HepG2 (cell line): ENCODE measurements around the gene UBE4A. TPM values are rescaled to one million over a fixed set of nuclear protein-coding genes. Genes with fewer than 3 reads are reported as not detected.

Source experiments
- ARNT2 ChIP-seq: sonication (generic); formaldehyde crosslinking; IDR thresholded peaks from 2 replicates; pipeline ENCODE4 v1.8.0; 2022; ENCODE audit warnings: mild to moderate bottlenecking, low read depth, missing genetic modification reagents, moderate library complexity
- ARNTL ChIP-seq: sonication (generic); formaldehyde crosslinking; IDR thresholded peaks from 2 replicates; pipeline ENCODE4 v1.4.0; 2020; ENCODE audit warnings: mild to moderate bottlenecking, missing genetic modification reagents
- BHLHE40 ChIP-seq: IDR thresholded peaks from 2 replicates; pipeline ENCODE4 v1.6.1; 2011; ENCODE audit warnings: low read length, improper control_type of control experiment
- GATAD1 ChIP-seq: IDR thresholded peaks from 2 replicates; pipeline ENCODE4 v1.6.1; 2016; ENCODE audit warnings: missing genetic modification reagents, missing compliant biosample characterization
- HNRNPH1 ChIP-seq: fragments of 200-400 bp; formaldehyde crosslinking; optimal IDR thresholded peaks from 2 replicates; pipeline ENCODE3; 2017; ENCODE audit warnings: mild to moderate bottlenecking, low read depth, low read length
- HOXA3 ChIP-seq: sonication (generic); formaldehyde crosslinking; IDR thresholded peaks from 2 replicates; pipeline ENCODE4 v1.5.0; 2020; ENCODE audit warnings: missing genetic modification reagents
- SMARCC2 ChIP-seq: fragments of 450-650 bp; IDR thresholded peaks from 2 replicates; pipeline ENCODE4 v1.6.1; 2017; ENCODE audit warnings: antibody characterized with exemption, mild to moderate bottlenecking
- SNAPC2 ChIP-seq: sonication (generic); formaldehyde crosslinking; IDR thresholded peaks from 2 replicates; pipeline ENCODE4 v1.8.1; 2022; ENCODE audit warnings: mild to moderate bottlenecking, missing genetic modification reagents
- SOX5 ChIP-seq: IDR thresholded peaks from 2 replicates; pipeline ENCODE4 v1.6.1; 2016; ENCODE audit warnings: borderline replicate concordance
- TP53 ChIP-seq: sonication (generic); formaldehyde crosslinking; conservative IDR thresholded peaks from 2 replicates; pipeline ENCODE4 v1.4.0; 2020; ENCODE audit warnings: missing genetic modification reagents
- YY1 ChIP-seq: IDR thresholded peaks from 2 replicates; pipeline ENCODE4 v1.6.1; 2011; ENCODE audit warnings: low read length, low read depth, moderate library complexity, mild to moderate bottlenecking; ENCODE audit not compliant: insufficient read depth, insufficient replicate concordance
- ZEB1 ChIP-seq: IDR thresholded peaks from 2 replicates; pipeline ENCODE4 v1.6.1; 2012; ENCODE audit warnings: mild to moderate bottlenecking, low read depth, inconsistent platforms; ENCODE audit not compliant: insufficient replicate concordance
- ZFP62 ChIP-seq: sonication (generic); formaldehyde crosslinking; IDR thresholded peaks from 2 replicates; pipeline ENCODE4 v1.4.0; 2020; ENCODE audit warnings: missing genetic modification reagents
- ZNF12 ChIP-seq: sonication (generic); formaldehyde crosslinking; IDR thresholded peaks from 2 replicates; pipeline ENCODE4 v1.5.0; 2020; ENCODE audit warnings: missing genetic modification reagents
- ZNF44 ChIP-seq: sonication (generic); formaldehyde crosslinking; IDR thresholded peaks from 2 replicates; pipeline ENCODE4 v1.5.1; 2020; ENCODE audit warnings: mild to moderate bottlenecking, missing genetic modification reagents
- ZNF614 ChIP-seq: IDR thresholded peaks from 2 replicates; pipeline ENCODE4 v1.6.1; 2018; ENCODE audit warnings: missing biosample characterization, missing genetic modification reagents, inconsistent platforms, borderline replicate concordance
- polyA plus RNA-seq, 8 experiments: library from polyadenylated mRNA; depleted of rRNA in 3 of 8; stranded (reverse) in 7 of 8; unstranded in 1 of 8; fragments of >200 nt; fragmentation: Illumina TruSeq in 4 of 8; extraction: Trizol in 4 of 8; gene quantifications; 2 replicates each; pipeline versions ENCODE4 v1.2.1 to v1.2.3, GENCODE V29; 2011 to 2016; ENCODE audit warnings: low read depth in 4 of 8, missing spikeins in 1 of 8, mixed read lengths in 1 of 8; ENCODE audit not compliant: insufficient read depth in 1 of 8
- total RNA-seq, 5 experiments: library from RNA; depleted of rRNA; stranded (reverse); fragments of >200 nt; fragmentation: Illumina TruSeq; extraction: Trizol; gene quantifications; 2 replicates each; pipeline ENCODE4 v1.2.3, GENCODE V29; 2016; ENCODE audit warnings: low read depth in 1 of 5
- TF ChIP-seq, protein P1 (sequence below): sonication (generic); formaldehyde crosslinking; IDR thresholded peaks from 2 replicates; pipeline ENCODE4 v1.5.0; 2020; ENCODE audit warnings: missing genetic modification reagents
- TF ChIP-seq, protein P2 (sequence below): sonication (generic); formaldehyde crosslinking; IDR thresholded peaks from 2 replicates; pipeline ENCODE4 v1.4.0; 2020; ENCODE audit warnings: missing genetic modification reagents; ENCODE audit errors: not compliant biosample characterization
- TF ChIP-seq, protein P3 (sequence below): IDR thresholded peaks from 2 replicates; pipeline ENCODE4 v1.4.0; 2020; ENCODE audit warnings: mild to moderate bottlenecking, missing genetic modification reagents
- TF ChIP-seq, protein P4 (sequence below): sonication (generic); formaldehyde crosslinking; IDR thresholded peaks from 2 replicates; pipeline ENCODE4 v1.8.0; 2022; ENCODE audit warnings: mild to moderate bottlenecking, missing genetic modification reagents; ENCODE audit not compliant: insufficient replicate concordance
- TF ChIP-seq, protein P5 (sequence below): sonication (generic); formaldehyde crosslinking; conservative IDR thresholded peaks from 2 replicates; pipeline ENCODE4 v1.4.0; 2020; ENCODE audit warnings: missing genetic modification reagents

UBE4A gene
- total and polyA plus RNA-seq, 2 of the 13 experiments (the other 11 are each of a cell fraction or from before 2014, with no cell fraction given): 15.1 to 32.7 TPM

DNA sequence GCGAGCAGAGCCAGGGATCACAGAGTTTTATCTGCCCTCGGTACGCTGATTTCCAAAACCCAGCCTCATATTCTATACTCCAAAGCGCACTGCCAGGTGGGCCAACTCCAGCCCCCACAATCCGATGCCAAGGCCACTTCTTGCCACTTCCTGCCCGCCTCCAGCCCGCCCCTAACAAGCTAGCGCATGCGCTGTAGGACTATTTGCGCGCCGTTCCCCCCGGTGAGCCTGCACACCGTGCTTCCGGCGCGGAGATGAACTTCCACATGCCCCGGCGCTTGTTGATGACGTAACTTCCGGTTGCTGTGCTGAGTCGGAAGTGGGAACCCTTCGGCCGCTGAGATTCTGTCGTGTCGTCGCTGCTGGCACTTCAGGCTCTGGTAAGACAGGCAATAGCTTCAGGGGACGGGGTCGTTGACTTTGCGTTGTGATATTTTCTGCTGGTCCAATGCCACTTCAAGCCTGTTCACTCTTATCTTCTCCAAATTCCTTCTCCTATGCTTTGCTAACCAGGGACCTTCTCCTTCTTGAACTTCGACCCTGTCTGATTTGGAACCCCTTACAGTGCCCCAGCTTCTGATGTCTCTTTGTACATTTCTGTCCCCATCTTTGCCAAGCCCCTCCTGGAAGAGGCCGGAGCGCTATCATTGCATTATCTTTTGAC, at the start of gene UBE4A (continued):
- TF ChIP-seq, protein P1, sequence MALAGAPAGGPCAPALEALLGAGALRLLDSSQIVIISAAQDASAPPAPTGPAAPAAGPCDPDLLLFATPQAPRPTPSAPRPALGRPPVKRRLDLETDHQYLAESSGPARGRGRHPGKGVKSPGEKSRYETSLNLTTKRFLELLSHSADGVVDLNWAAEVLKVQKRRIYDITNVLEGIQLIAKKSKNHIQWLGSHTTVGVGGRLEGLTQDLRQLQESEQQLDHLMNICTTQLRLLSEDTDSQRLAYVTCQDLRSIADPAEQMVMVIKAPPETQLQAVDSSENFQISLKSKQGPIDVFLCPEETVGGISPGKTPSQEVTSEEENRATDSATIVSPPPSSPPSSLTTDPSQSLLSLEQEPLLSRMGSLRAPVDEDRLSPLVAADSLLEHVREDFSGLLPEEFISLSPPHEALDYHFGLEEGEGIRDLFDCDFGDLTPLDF: no peak
- TF ChIP-seq ARNT2 (CRISPR knock-in tag) (peak; percentile 7; the same call in 1 of the 2 replicates), BHLHE40 (0 out of 2 replicates have a peak, but pooled peaks have one; percentile 18), SNAPC2 (CRISPR knock-in tag) (peak; percentile 83; the same call in 1 of the 2 replicates), SOX5 (CRISPR knock-in tag) (peak; percentile 36; the same call in 1 of the 2 replicates), ZEB1 (no peak), YY1 (peak; percentile 17), ZNF44 (CRISPR knock-in tag) (peak; percentile 79; the same call in 1 of the 2 replicates), HOXA3 (CRISPR knock-in tag) (peak; percentile 97), ZFP62 (CRISPR knock-in tag) (no peak), HNRNPH1 (no peak), ARNTL (no peak), ZNF614 (CRISPR knock-in tag) (peak; percentile 76; the same call in 1 of the 2 replicates), SMARCC2 (no peak), ZNF12 (CRISPR knock-in tag) (no peak; the same call in 1 of the 2 replicates), GATAD1 (CRISPR knock-in tag) (peak; percentile 99), TP53 (CRISPR knock-in tag) (no peak; the same call in 1 of the 2 replicates)
- TF ChIP-seq, protein P2, sequence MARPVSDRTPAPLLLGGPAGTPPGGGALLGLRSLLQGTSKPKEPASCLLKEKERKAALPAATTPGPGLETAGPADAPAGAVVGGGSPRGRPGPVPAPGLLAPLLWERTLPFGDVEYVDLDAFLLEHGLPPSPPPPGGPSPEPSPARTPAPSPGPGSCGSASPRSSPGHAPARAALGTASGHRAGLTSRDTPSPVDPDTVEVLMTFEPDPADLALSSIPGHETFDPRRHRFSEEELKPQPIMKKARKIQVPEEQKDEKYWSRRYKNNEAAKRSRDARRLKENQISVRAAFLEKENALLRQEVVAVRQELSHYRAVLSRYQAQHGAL: no peak
- TF ChIP-seq, protein P3, sequence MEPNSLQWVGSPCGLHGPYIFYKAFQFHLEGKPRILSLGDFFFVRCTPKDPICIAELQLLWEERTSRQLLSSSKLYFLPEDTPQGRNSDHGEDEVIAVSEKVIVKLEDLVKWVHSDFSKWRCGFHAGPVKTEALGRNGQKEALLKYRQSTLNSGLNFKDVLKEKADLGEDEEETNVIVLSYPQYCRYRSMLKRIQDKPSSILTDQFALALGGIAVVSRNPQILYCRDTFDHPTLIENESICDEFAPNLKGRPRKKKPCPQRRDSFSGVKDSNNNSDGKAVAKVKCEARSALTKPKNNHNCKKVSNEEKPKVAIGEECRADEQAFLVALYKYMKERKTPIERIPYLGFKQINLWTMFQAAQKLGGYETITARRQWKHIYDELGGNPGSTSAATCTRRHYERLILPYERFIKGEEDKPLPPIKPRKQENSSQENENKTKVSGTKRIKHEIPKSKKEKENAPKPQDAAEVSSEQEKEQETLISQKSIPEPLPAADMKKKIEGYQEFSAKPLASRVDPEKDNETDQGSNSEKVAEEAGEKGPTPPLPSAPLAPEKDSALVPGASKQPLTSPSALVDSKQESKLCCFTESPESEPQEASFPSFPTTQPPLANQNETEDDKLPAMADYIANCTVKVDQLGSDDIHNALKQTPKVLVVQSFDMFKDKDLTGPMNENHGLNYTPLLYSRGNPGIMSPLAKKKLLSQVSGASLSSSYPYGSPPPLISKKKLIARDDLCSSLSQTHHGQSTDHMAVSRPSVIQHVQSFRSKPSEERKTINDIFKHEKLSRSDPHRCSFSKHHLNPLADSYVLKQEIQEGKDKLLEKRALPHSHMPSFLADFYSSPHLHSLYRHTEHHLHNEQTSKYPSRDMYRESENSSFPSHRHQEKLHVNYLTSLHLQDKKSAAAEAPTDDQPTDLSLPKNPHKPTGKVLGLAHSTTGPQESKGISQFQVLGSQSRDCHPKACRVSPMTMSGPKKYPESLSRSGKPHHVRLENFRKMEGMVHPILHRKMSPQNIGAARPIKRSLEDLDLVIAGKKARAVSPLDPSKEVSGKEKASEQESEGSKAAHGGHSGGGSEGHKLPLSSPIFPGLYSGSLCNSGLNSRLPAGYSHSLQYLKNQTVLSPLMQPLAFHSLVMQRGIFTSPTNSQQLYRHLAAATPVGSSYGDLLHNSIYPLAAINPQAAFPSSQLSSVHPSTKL (CRISPR knock-in tag): peak; percentile 75
- TF ChIP-seq, protein P4, sequence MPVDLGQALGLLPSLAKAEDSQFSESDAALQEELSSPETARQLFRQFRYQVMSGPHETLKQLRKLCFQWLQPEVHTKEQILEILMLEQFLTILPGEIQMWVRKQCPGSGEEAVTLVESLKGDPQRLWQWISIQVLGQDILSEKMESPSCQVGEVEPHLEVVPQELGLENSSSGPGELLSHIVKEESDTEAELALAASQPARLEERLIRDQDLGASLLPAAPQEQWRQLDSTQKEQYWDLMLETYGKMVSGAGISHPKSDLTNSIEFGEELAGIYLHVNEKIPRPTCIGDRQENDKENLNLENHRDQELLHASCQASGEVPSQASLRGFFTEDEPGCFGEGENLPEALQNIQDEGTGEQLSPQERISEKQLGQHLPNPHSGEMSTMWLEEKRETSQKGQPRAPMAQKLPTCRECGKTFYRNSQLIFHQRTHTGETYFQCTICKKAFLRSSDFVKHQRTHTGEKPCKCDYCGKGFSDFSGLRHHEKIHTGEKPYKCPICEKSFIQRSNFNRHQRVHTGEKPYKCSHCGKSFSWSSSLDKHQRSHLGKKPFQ (CRISPR knock-in tag): no peak
- TF ChIP-seq, protein P5, sequence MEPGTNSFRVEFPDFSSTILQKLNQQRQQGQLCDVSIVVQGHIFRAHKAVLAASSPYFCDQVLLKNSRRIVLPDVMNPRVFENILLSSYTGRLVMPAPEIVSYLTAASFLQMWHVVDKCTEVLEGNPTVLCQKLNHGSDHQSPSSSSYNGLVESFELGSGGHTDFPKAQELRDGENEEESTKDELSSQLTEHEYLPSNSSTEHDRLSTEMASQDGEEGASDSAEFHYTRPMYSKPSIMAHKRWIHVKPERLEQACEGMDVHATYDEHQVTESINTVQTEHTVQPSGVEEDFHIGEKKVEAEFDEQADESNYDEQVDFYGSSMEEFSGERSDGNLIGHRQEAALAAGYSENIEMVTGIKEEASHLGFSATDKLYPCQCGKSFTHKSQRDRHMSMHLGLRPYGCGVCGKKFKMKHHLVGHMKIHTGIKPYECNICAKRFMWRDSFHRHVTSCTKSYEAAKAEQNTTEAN (CRISPR knock-in tag): no peak
